ENCODE data around the gene FAAP100.
A peak's percentile ranks its signal among the peaks of the same experiment; 100 is the strongest.
"Not testable (repeated sequence)": the region's sequence is repeated elsewhere in the genome, so short reads cannot be mapped to it uniquely, and the experiment has no call there.

FAAP100 gene

GRCh38 chr17:81537343-81537855 is 14.8 kb downstream of the FAAP100 start:
- DNase-seq: peak in 2 of 3 experiments; percentile 42 to 96

GRCh38 chr17:81536299-81537290 is 15.6 kb downstream of the FAAP100 start:
- no peak for DNase-seq

GRCh38 chr17:81535480-81536298 is 16.5 kb downstream of the FAAP100 start:
- DNase-seq: no peak

- DNase-seq: no peak
These were observed 17.2 kb downstream of the FAAP100 start for GRCh38 chr17:81535007-81535328.

GRCh38 chr17:81534157-81535006 is 17.8 kb downstream of the FAAP100 start:
- DNase-seq: no peak

- DNase-seq: peak in 1 of 3 experiments; percentile 22
These were observed 18.6 kb downstream of the FAAP100 start for GRCh38 chr17:81533339-81534141.

GRCh38 chr17:81532490-81533287 is 19.5 kb downstream of the FAAP100 start:
- no peak for DNase-seq

- not testable (repeated sequence) for DNase-seq
These were observed 20.2 kb downstream of the FAAP100 start for GRCh38 chr17:81531998-81532404.

GRCh38 chr17:81531013-81531412 is 21.1 kb downstream of the FAAP100 start:
- not testable (repeated sequence) for DNase-seq

- DNase-seq: no peak
These were observed 22.7 kb downstream of the FAAP100 start for GRCh38 chr17:81529437-81529803.

- DNase-seq: peak; percentile 61 to 78 (median 70)
These were observed 23.3 kb downstream of the FAAP100 start for GRCh38 chr17:81528651-81529436.

GRCh38 chr17:81528384-81528650 is 23.8 kb downstream of the FAAP100 start:
- no peak for DNase-seq

GRCh38 chr17:81527591-81528383 is 24.4 kb downstream of the FAAP100 start, which contains the start of gene FSCN2:
Gene FSCN2, plus strand, starts transcription at chr17:81528377. Its CDS starts 155 bp downstream, at chr17:81528532.
- peak in 2 of 3 experiments; percentile 46 to 47 for DNase-seq

- DNase-seq: no peak
These were observed 25.2 kb downstream of the FAAP100 start for GRCh38 chr17:81526662-81527571.

- DNase-seq: no peak
These were observed 27.3 kb downstream of the FAAP100 start for GRCh38 chr17:81524865-81525159.

GRCh38 chr17:81524039-81524864 is 27.9 kb downstream of the FAAP100 start:
- DNase-seq: peak in 2 of 3 experiments; percentile 33 to 70

- peak in 2 of 3 experiments; percentile 70 to 84 for DNase-seq
These were observed 28.6 kb downstream of the FAAP100 start for GRCh38 chr17:81523402-81524038.

Measured in NCI-H1417 (cell line).